OCI-LY3 (cell line): ENCODE measurements around the gene SULF2.

ENCODE experiments used
- EZH2phosphoT487 ChIP-seq: fragments of 200-600 bp; shearing (Covaris generic); IDR thresholded peaks from 2 replicates; pipeline ENCODE4 v1.6.1; 2018; ENCODE audit warnings: antibody characterized with exemption, mixed run types, low read depth
- TF ChIP-seq, protein P1 (sequence below): fragments of 200-600, 300-600 bp; sonication (generic); IDR thresholded peaks from 2 replicates; pipeline ENCODE4 v1.5.1; 2014; ENCODE audit warnings: antibody characterized with exemption, low read length, low read depth

DNA sequence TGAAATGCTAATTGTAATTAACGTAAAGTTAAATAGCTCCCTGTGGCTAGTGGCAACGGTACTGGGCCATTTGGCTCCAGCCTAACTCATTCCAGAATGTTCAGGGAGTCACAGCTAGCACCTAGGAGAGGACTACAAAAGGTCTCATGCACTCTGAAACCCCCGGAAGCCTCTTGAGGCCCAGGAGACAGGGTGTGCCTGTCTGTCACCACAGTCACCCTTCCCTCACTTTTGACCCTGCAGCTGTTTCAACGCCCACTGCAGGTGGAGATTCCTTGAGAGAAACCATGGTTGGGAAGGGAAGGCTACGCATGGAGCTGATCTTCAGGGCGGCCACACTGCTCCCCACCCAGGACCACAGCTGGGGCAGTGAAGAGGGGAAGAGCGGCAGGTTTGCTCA is 58.6 kb downstream of the SULF2 start:
- TF ChIP-seq, protein P1, sequence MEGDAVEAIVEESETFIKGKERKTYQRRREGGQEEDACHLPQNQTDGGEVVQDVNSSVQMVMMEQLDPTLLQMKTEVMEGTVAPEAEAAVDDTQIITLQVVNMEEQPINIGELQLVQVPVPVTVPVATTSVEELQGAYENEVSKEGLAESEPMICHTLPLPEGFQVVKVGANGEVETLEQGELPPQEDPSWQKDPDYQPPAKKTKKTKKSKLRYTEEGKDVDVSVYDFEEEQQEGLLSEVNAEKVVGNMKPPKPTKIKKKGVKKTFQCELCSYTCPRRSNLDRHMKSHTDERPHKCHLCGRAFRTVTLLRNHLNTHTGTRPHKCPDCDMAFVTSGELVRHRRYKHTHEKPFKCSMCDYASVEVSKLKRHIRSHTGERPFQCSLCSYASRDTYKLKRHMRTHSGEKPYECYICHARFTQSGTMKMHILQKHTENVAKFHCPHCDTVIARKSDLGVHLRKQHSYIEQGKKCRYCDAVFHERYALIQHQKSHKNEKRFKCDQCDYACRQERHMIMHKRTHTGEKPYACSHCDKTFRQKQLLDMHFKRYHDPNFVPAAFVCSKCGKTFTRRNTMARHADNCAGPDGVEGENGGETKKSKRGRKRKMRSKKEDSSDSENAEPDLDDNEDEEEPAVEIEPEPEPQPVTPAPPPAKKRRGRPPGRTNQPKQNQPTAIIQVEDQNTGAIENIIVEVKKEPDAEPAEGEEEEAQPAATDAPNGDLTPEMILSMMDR, result no peak
- no peak for TF ChIP-seq EZH2phosphoT487
